ENCODE data around the gene UBAC2. TPM values are rescaled to one million over a fixed set of nuclear protein-coding genes. Genes with fewer than 3 reads are reported as not detected.
A peak's percentile ranks its signal among the peaks of the same experiment; 100 is the strongest.

The UBAC2 gene
- total RNA-seq, 1 experiment from 2014 or later, result 52.4 TPM

DNA sequence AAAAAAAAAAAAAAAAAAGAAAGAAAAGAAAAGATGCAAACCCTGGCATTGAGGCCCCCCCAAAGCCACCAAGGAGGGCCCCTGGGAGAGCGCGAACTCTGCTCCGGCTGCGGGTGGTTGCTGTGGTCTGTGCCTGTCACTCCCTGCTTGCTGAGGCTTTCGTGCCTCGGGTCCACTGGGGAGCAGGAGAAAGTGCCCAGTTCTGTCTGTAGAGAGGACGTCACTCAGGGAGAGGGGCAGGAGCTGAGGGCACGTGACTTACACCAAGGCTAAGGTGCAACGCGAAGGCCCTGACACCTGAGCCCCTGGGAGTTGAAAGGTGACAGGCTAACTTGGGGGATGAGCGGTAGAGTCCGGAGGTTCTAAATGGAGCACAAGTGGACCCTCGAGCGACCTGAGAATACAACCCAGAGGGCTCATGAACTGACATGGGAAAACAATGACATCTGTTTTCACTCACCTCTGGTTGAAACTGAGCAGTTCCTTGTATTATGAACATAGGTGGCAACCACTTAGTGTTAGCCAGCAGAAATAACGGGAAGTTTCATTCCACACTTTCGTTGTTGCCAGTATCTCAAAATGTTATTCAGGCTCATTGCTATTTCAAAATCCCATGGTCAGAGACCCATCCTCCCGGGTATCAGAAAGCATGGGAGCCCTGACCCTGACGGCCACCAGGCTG lies 231.4 kb downstream of the UBAC2 start:
- no peak for DNase-seq (ENCODE audit: low read depth)

DNA sequence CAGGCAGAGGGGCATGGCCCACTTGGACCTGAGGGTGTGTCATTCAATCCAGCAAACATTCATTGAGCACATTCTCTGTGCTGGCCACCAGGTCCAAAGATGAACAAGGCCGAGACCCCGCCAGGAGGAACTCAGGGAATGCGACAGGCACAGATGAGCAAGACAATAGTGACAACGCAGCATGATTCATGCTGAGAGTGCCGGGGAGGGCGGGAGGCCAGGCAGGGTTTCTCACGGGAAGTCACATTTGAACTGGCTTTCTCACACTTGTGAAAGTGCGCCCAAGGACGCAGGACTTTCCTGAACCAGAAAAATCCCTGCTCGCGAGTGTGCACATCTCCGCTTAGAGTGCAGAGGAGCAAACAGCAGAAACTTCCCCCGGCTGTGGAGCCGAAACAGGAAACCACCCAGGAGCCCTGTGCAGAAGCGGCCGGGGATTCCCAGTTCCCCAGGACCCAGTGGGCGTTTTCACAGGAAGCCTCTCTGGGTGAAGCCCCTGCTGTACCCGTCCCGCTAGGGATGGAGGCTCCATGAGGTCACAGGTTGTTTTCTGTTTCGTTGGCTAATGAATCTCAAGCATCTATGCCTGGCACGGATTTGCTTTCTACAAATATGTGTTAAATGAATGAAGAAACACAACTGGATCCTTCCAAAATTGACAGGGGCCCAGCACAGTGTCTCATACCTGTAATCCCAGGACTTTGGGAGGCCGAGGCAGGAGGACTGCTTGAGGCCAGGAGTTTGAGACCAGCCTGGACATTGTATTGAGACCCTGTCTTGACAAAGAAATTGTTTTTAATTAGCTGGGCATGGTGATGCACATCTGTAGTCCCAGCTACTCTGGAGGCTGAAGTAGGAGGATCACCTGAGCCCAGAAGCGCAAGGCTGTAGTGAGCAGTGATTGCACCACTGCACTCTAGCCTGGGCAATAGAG lies 232.2 kb downstream of the UBAC2 start:
- DNase-seq (ENCODE audit: low read depth), result peak; percentile 83

DNA sequence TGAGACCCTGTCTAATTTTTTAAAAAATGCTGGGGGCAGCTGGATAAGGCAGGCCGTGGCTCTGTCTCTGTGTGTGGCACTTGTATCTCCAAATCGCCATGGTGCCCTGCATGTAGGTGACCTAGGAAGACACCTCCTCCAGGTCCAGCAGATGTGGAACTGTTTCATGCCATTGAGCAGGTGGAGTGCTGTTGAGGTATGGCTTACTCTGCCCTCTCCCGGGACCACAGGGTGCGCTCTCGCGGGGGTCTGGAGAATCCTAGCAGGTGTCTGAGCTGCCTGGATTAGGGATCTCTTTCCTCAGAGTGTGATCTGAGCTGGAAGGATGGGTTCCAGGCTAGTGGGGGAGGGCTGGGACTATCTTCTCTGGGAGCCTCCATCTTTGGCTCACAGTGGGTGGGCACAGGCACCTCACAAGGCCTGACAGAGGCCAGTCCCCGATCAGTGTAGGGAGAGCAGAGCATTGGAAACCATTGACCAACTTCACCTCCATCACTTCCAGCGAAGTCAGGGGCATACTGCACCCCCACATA lies 233.0 kb downstream of the UBAC2 start:
- no peak for DNase-seq (ENCODE audit: low read depth)

DNA sequence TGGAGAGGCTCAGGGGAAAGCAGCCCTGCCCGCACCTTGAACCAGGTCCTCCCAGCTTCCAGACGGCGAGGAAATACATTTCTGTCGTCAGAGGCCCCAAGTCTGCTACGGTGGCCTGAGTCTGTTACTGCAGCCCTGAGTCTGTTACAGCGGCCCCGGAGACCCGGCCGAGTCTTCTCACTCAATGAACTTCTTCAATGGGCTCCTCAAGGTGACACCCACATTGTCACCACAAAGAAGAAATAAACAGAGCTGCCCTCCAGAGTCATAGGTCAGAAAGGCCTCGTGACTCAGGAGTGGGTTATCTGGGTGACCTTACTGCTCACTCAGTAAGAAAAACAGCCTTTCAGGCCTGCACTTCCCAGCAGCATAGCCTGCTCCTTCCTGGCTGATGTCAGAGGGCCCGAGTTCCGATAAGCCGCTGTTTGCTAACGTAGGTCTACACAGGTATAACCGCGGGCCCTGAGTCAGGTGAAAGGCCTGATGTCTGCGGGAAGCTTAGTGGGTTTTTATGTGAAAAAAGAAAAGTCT lies 233.7 kb downstream of the UBAC2 start:
- DNase-seq (ENCODE audit: low read depth), result no peak

DNA sequence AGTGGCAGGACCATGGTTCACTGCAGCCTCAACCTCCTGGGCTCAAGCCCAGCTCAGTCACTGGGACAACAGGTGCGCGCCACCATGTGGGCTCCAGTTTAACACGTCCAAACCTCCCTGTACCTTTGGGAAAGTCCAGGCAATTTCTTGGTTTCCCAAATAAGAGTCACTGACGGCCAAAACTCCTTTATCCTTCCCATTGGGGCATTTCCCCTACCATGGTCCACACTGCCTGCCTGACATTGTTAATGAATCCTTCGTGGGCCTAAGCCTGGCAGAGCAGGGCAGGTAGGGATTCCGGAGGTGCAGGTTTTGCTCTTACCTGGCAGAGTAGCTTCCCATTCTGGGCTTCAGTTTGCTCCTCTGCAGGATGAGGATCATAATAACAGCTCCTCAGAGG lies 234.5 kb downstream of the UBAC2 start:
- DNase-seq (ENCODE audit: low read depth), result no peak

DNA sequence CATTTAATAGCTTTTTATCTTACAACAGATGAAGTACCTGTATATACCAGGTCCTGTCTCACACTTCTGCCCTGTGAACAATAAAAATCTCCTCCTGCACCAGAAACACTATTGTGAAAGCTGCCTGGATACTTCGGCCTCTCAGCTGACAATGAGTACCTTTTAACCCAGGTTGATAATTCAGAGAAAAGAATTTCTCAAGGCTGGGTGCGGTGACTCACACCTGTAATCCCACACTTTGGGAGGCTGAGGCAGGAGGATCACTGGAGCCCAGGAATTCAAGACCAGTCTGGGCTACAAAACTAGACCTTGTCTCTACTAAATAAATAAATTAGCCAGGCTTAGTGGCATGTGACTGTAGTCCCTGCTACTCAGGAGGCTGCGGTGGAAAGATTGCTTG lies 235.3 kb downstream of the UBAC2 start:
- no peak for DNase-seq (ENCODE audit: low read depth)

Small RNA genes lying within 50 kb of the gene (small RNA-seq; reads per million reads assigned to genes)
- not detected for gene MIR623
- gene RN7SKP9, result 0.11 reads per million

Other genes starting within 250 kb of the UBAC2 start
- 58.1 and 77.7 TPM in 2 replicates for gene DOCK9, start 222.8 kb upstream of the UBAC2 start, total RNA-seq (2014; rRNA removed; shearing (Covaris generic))
- not detected in 2 replicates for gene GPR18, start 57.5 kb downstream of the UBAC2 start, total RNA-seq (2014; rRNA removed; shearing (Covaris generic))
- gene GPR183, start 106.5 kb downstream of the UBAC2 start, total RNA-seq (2014; rRNA removed; shearing (Covaris generic)), result not detected in 2 replicates

All from HT1080 (cell line).